WTC11 (cell line): ENCODE results near the gene TCF7L2.

Source experiments
- ATF1 ChIP-seq: sonication (generic); formaldehyde crosslinking; IDR thresholded peaks from 2 replicates; pipeline ENCODE4 v1.8.1; 2023; ENCODE audit warnings: mild to moderate bottlenecking, moderate library complexity, missing genetic modification reagents
- CDX4 ChIP-seq: fragments of 250-450 bp; sonication (Bioruptor Pico); IDR thresholded peaks from 2 replicates; pipeline ENCODE4 v1.9.0; 2021; ENCODE audit warnings: moderate library complexity, mild to moderate bottlenecking, inconsistent platforms, borderline replicate concordance
- CTCF ChIP-seq: fragments of 200-600 bp; IDR thresholded peaks from 2 replicates; pipeline ENCODE4 v1.8.0; 2022; ENCODE audit warnings: antibody characterized with exemption
- E2F1 ChIP-seq: sonication (generic); formaldehyde crosslinking; IDR thresholded peaks from 2 replicates; pipeline ENCODE4 v1.8.0; 2022; ENCODE audit warnings: mild to moderate bottlenecking, missing genetic modification reagents
- ELF4 ChIP-seq: sonication (generic); formaldehyde crosslinking; IDR thresholded peaks from 2 replicates; pipeline ENCODE4 v1.8.1; 2022; ENCODE audit warnings: low read depth, mild to moderate bottlenecking, moderate library complexity, missing genetic modification reagents
- ZBTB43 ChIP-seq: sonication (generic); formaldehyde crosslinking; IDR thresholded peaks from 2 replicates; pipeline ENCODE4 v1.8.1; 2023; ENCODE audit warnings: mild to moderate bottlenecking, missing genetic modification reagents
- ZNF263 ChIP-seq: sonication (generic); formaldehyde crosslinking; IDR thresholded peaks from 2 replicates; pipeline ENCODE4 v1.8.1; 2022; ENCODE audit warnings: low read depth, mild to moderate bottlenecking, moderate library complexity, missing genetic modification reagents
- TF ChIP-seq, protein P1 (sequence below): sonication (generic); formaldehyde crosslinking; conservative IDR thresholded peaks from 2 replicates; pipeline ENCODE4 v1.8.1; 2022; ENCODE audit warnings: mild to moderate bottlenecking, missing genetic modification reagents

DNA sequence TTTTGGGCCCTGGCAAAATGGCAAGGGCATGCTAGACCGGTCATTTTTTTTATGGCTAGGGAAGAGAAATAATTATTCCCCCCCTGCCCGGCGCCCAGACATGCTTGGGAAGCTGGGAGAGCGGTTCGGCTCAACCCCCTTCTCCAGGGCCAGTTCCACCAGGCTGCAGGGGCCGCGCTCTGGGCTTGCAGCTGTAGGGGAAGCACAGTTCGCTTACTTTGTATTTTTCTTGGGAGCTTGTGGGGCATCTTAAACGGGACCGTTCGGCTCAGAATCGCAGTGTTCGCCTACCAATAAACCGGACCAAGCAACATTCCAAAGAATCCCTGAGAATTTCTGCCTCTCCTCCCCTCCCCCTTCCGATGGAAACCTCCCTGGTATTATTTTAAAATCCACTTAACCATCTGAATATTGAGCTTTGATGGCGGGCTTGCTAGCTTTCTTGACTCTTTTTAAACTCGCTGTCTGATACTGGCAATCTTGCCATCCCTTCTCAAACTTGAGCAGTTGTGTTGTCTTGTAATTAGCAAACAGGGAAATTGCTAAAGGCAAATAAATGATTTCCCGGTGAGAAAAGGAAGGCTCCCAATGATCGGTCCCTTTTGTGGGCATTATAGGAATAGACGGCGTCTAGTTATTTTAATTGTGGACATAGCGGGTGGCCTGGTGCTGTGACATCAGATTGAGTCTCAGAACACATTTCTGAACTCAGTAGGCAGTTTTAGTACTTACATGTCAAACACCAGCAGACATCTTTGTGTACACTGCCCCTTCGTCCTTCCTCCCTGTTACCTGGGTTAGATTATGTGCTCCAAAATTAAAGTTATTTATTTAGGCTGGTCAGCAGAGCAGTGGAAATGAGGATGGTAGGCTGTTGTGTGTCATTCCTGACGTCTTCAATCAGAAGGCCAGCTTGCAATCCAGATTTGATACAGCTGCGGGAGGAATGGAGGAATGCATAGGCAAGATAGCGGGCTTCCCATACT lies 3.4 kb downstream of the TCF7L2 start:
- TF ChIP-seq CTCF (no peak), CDX4 (CRISPR knock-in tag) (no peak), ELF4 (CRISPR knock-in tag) (no peak), ZBTB43 (CRISPR knock-in tag) (no peak), ZNF263 (no peak), E2F1 (CRISPR knock-in tag) (no peak), ATF1 (CRISPR knock-in tag) (no peak)
- TF ChIP-seq, protein P1, sequence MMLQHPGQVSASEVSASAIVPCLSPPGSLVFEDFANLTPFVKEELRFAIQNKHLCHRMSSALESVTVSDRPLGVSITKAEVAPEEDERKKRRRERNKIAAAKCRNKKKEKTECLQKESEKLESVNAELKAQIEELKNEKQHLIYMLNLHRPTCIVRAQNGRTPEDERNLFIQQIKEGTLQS: no peak
